Neural crest cell (in vitro differentiated cells): ENCODE results near the gene CLIC6. TPM values are rescaled to one million over a fixed set of nuclear protein-coding genes. Genes with fewer than 3 reads are reported as not detected.

Experiments
- DNase-seq: peaks from one replicate; pipeline ENCODE4 v3.0.0; 2021; ENCODE audit warnings: low read depth, mixed read lengths, low spot score
- H3K27ac Mint-ChIP-seq: one replicate; pipeline ENCODE4 v1.8.0; 2021; ENCODE audit warnings: mild to moderate bottlenecking, mixed read lengths; ENCODE audit not compliant: unreplicated experiment
- H3K27me3 Mint-ChIP-seq: 2 replicates; pipeline ENCODE4 v1.8.0; 2021; ENCODE audit warnings: low read depth, mild to moderate bottlenecking, mixed read lengths
- H3K36me3 Mint-ChIP-seq: 2 replicates; pipeline ENCODE4 v1.8.0; 2021; ENCODE audit warnings: low read depth, mild to moderate bottlenecking, mixed read lengths
- H3K4me1 Mint-ChIP-seq: 2 replicates; pipeline ENCODE4 v1.8.0; 2021; ENCODE audit warnings: mixed read lengths
- H3K4me3 Mint-ChIP-seq: one replicate; pipeline ENCODE4 v1.8.0; 2021; ENCODE audit warnings: mild to moderate bottlenecking, mixed read lengths
- H3K9me3 Mint-ChIP-seq: 2 replicates; pipeline ENCODE4 v1.8.0; 2021; ENCODE audit warnings: mixed read lengths
- CTCF ChIP-seq: fragments of 200-600 bp; sonication (generic); conservative IDR thresholded peaks from 2 replicates; pipeline ENCODE4 v1.5.0; 2021; ENCODE audit warnings: antibody characterized with exemption, mild to moderate bottlenecking
- total RNA-seq: library from RNA; stranded (reverse); gene quantifications from 2 replicates; pipeline ENCODE4 v1.2.1, GENCODE V29; 2021

CLIC6 gene
- total RNA-seq, 1 donor from 2014 or later, result 0.19 TPM

GRCh38 chr21:34700605-34701004 lies 31.8 kb downstream of the CLIC6 start:
- H3K4me1 Mint-ChIP-seq, result peaks cover 13% of the 10 kb centered on the region
- no peak for TF ChIP-seq CTCF
- no peaks in the 10 kb centered on the region for H3K27me3 Mint-ChIP-seq
- no peaks in the 10 kb centered on the region for H3K36me3 Mint-ChIP-seq
- peaks cover 4% of the 10 kb centered on the region for H3K9me3 Mint-ChIP-seq
- DNase-seq, result no peak
- H3K27ac Mint-ChIP-seq, result no peak overlapping the region
- no peak overlapping the region for H3K4me3 Mint-ChIP-seq

- H3K36me3 Mint-ChIP-seq, result no peaks in the 10 kb centered on the region
These were observed 32.9 kb downstream of the CLIC6 start for GRCh38 chr21:34701726-34702125.

GRCh38 chr21:34702341-34703170 lies 33.8 kb downstream of the CLIC6 start:
- no peak for TF ChIP-seq CTCF
- Mint-ChIP-seq H3K4me1 (peaks cover 10% of the 10 kb centered on the region), H3K27ac (no peak overlapping the region), H3K4me3 (no peak overlapping the region), H3K36me3 (no peaks in the 10 kb centered on the region), H3K27me3 (no peaks in the 10 kb centered on the region), H3K9me3 (peaks cover 4% of the 10 kb centered on the region)
- DNase-seq, result no peak

More at GRCh38 chr21:34701726-34702125, 32.9 kb downstream of the CLIC6 start:
- Mint-ChIP-seq H3K27me3 (no peaks in the 10 kb centered on the region), H3K4me1 (peaks cover 13% of the 10 kb centered on the region), H3K4me3 (no peak overlapping the region), H3K9me3 (peaks cover 4% of the 10 kb centered on the region), H3K27ac (no peak overlapping the region)
- DNase-seq, result no peak
- TF ChIP-seq CTCF, result no peak

- Mint-ChIP-seq H3K4me1 (peaks cover 4% of the 10 kb centered on the region), H3K27me3 (no peaks in the 10 kb centered on the region), H3K27ac (no peak overlapping the region), H3K9me3 (peaks cover 2% of the 10 kb centered on the region), H3K36me3 (no peaks in the 10 kb centered on the region), H3K4me3 (no peak overlapping the region)
- no peak for TF ChIP-seq CTCF
- DNase-seq, result no peak
These were observed 34.8 kb downstream of the CLIC6 start for GRCh38 chr21:34703571-34703970.

- peaks cover 2% of the 10 kb centered on the region for H3K9me3 Mint-ChIP-seq
- no peaks in the 10 kb centered on the region for H3K36me3 Mint-ChIP-seq
- no peaks in the 10 kb centered on the region for H3K27me3 Mint-ChIP-seq
- no peak for DNase-seq
- H3K4me3 Mint-ChIP-seq, result no peak overlapping the region
- no peak overlapping the region for H3K27ac Mint-ChIP-seq
- H3K4me1 Mint-ChIP-seq, result no peaks in the 10 kb centered on the region
- no peak for TF ChIP-seq CTCF
These were observed 35.3 kb downstream of the CLIC6 start for GRCh38 chr21:34704119-34704518.
